Liver (tissue), 3 donors: ENCODE data around the gene CNOT11.

Experiments used
- GABPA ChIP-seq, 2 donors: IDR thresholded peaks in 1 of 2; conservative IDR thresholded peaks in 1 of 2; 2 replicates each; pipeline ENCODE4 v1.6.1; 2016; ENCODE audit warnings: antibody characterized with exemption in 2 of 2, mild to moderate bottlenecking in 1 of 2, moderate library complexity in 1 of 2
- TAF1 ChIP-seq: conservative IDR thresholded peaks from 2 replicates; pipeline ENCODE4 v1.6.1; 2016; ENCODE audit warnings: antibody characterized with exemption, mild to moderate bottlenecking
- TF ChIP-seq, protein P1 (sequence below): fragments of 150-350 bp; IDR thresholded peaks from 2 replicates; pipeline ENCODE4 v1.5.1; 2017; ENCODE audit warnings: improper control_type of control experiment, low read depth, low read length; ENCODE audit not compliant: missing input control
- TF ChIP-seq, protein P2 (sequence below): IDR thresholded peaks from 2 replicates; pipeline ENCODE4 v1.6.1; 2016; ENCODE audit warnings: antibody characterized with exemption
- donor health status: healthy.
- donor health status: healthy.

DNA sequence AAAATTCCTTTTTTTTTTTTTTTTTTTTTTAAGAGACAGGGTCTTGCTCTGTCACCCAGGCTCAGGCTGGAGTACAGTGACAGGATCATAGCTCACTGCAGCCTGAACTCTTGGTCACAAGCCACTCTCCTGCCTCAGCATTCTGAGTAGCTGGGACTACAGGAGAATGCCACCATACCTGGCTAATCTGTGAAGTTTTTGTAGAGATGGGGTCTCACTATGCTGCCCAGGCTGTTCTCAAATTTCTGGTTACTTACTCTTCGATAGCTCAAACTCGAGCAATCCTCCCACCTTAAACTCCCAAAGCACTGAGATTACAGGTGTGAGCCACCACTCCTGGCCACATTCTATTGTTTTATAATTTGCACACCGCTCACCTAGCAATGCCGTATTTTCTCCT, 28.8 kb downstream of the CNOT11 start:
- TF ChIP-seq, protein P1, sequence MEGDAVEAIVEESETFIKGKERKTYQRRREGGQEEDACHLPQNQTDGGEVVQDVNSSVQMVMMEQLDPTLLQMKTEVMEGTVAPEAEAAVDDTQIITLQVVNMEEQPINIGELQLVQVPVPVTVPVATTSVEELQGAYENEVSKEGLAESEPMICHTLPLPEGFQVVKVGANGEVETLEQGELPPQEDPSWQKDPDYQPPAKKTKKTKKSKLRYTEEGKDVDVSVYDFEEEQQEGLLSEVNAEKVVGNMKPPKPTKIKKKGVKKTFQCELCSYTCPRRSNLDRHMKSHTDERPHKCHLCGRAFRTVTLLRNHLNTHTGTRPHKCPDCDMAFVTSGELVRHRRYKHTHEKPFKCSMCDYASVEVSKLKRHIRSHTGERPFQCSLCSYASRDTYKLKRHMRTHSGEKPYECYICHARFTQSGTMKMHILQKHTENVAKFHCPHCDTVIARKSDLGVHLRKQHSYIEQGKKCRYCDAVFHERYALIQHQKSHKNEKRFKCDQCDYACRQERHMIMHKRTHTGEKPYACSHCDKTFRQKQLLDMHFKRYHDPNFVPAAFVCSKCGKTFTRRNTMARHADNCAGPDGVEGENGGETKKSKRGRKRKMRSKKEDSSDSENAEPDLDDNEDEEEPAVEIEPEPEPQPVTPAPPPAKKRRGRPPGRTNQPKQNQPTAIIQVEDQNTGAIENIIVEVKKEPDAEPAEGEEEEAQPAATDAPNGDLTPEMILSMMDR: no peak
- TF ChIP-seq, protein P2, sequence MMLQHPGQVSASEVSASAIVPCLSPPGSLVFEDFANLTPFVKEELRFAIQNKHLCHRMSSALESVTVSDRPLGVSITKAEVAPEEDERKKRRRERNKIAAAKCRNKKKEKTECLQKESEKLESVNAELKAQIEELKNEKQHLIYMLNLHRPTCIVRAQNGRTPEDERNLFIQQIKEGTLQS: no peak
- TF ChIP-seq GABPA (IDR thresholded peaks at IDR 0.05 in 1 of 2, conservative IDR thresholded peaks at IDR 0.05 in 1 of 2) (no peak), TAF1 (no peak)
